Pancreas (tissue), 10 donors: ENCODE results near the gene VPS26C. TPM values are rescaled to one million over a fixed set of nuclear protein-coding genes. Genes with fewer than 3 reads are reported as not detected.
A peak's percentile ranks its signal among the peaks of the same experiment; 100 is the strongest.

Experiments used
- ATAC-seq, 4 donors: fragments of 200-7000 bp; cut with Tn5 transposase; one replicate each; pipeline versions ENCODE4 v1.8.0 to v1.9.1; 2020; ENCODE audit warnings: mild to moderate bottlenecking in 4 of 4, moderate library complexity in 4 of 4
- DNase-seq, 6 donors: peaks; one replicate each; pipeline ENCODE4 v3.0.0-alpha.2; 2020
- FAIRE-seq: peaks from 2 replicates; lab custom pipeline; 2012; peaks lifted over from hg19 to GRCh38; lab: Jason Lieb, UNC
- H3K27ac ChIP-seq, 4 donors: fragments of 200-600 bp; sonication (generic); 1 replicate in 3 of 4; 2 replicates in 1 of 4; pipeline versions ENCODE4 v1.5.0 to v1.8.0; 2020
- H3K27me3 ChIP-seq, 4 donors: fragments of 200-600 bp; one replicate each; pipeline ENCODE4 v1.8.0; 2021
- H3K36me3 ChIP-seq, 3 donors: fragments of 200-600 bp; sonication (generic) in 1 of 3; one replicate each; pipeline versions ENCODE4 v1.5.0 to v1.8.0; 2020 to 2021
- H3K4me1 ChIP-seq, 3 donors: fragments of 200-600 bp; one replicate each; pipeline ENCODE4 v1.8.0; 2021
- H3K4me3 ChIP-seq, 4 donors: fragments of 200-600 bp; sonication (generic) in 2 of 4; one replicate each; pipeline versions ENCODE4 v1.5.0 to v1.8.0; 2020 to 2021
- H3K9me3 ChIP-seq, 4 donors: fragments of 200-600 bp; one replicate each; pipeline ENCODE4 v1.8.0; 2021
- WGBS, 2 donors: extraction: QIAGEN DNeasy Blood & Tissue Kit; methylation state at CpG; one replicate each; pipeline ENCODE4 v1.1.7; 2013; 5-methylcytosine and 5-hydroxymethylcytosine counted together
- intact Hi-C, 3 donors: fragments of 100-400 bp; cut with DNase I; formaldehyde crosslinking; loops; one replicate each; pipeline versions ENCODE4 v1.11.1 to v1.14.2; 2022
- polyA plus RNA-seq, 2 donors: library from polyadenylated mRNA; stranded (reverse); fragments of 200-250 nt; gene quantifications; one replicate each; pipeline ENCODE4 v1.2.3, GENCODE V29; 2013
- total RNA-seq, 6 donors: library from RNA; stranded (reverse); fragmentation: NEBNext Ultra II Directional in 4 of 6; extraction: Animal tissue kit (Norgen Biotek cat#: 25700) in 4 of 6; gene quantifications; one replicate each; pipeline versions ENCODE4 v1.2.1 to v1.2.4, GENCODE V29; 2021 to 2023
- TF ChIP-seq, protein P1 (sequence below), 4 donors: fragments of 200-600 bp; sonication (generic) in 3 of 4; IDR thresholded peaks; one replicate each; pipeline versions ENCODE4 v1.5.0 to v1.8.0; 2021; ENCODE audit warnings: antibody characterized with exemption in 4 of 4
- donor health status: healthy with polysubstance abuse.
- donor health status: DM: no; HTN: no; CAD: no; lungs with moderate emphysema.
- donor health status: DM: no; HTN: no; CAD: no.
- donor health status: control.
- donor health status: control.
- donor health status: Bipolar disorder and iron deficiency.
- donor health status: DM: yes; HTN: yes; CAD: no.
- donor health status: DM: no; HTN: no; CAD: no.
- donor health status: DM: no; HTN: no; CAD: no.
- donor health status: DM: yes; HTN: yes; CAD: no.

The VPS26C gene
- total and polyA plus RNA-seq, 8 donors = 8.5 to 29.9 (median 21.0) TPM

DNA sequence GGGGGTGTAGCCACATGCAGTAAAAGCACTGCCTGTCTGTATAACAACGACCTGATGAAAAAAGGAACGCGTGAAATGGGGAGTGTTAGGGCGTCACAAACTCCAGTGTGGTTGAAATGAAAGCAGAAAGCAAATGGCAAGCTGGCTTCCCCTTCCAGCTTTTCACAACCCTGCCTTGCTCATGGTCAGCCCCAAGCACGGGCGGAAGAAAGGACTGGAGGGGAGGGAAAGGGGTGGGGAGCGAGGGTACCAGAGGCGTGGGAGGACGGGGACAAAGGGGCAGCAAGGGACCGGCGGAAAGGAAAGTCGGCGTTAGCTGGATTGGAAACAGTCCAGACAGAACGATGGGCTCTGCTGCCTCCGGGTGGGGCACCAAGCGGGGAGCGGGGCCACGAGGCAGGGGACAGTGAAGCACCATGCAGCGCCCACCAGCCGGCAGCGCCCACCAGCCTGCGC is 9.6 kb downstream of the VPS26C start:
- H3K9me3 ChIP-seq = no peaks in the 10 kb centered on the region
- peaks cover 0 to 10% (median 6%) of the 10 kb centered on the region in 3 donors for H3K4me1 ChIP-seq
- H3K27ac ChIP-seq = peak overlapping the region in 2 of 4 donors; percentile 57 to 60
- no peaks in the 10 kb centered on the region for H3K27me3 ChIP-seq
- DNase-seq = peak in 2 of 6 donors; percentile 20 to 26
- peak; percentile 15 to 56 (median 38) for ATAC-seq
- no peak for FAIRE-seq
- intact Hi-C loops = no loop called here
- no peaks in the 10 kb centered on the region for H3K36me3 ChIP-seq
- 3 to 4% methylated on average over 19 to 22 of the region's 22 CpGs for WGBS, 2 donors
- H3K4me3 ChIP-seq = peak overlapping the region; percentile 4 to 57 (median 28)
- TF ChIP-seq, protein P1, sequence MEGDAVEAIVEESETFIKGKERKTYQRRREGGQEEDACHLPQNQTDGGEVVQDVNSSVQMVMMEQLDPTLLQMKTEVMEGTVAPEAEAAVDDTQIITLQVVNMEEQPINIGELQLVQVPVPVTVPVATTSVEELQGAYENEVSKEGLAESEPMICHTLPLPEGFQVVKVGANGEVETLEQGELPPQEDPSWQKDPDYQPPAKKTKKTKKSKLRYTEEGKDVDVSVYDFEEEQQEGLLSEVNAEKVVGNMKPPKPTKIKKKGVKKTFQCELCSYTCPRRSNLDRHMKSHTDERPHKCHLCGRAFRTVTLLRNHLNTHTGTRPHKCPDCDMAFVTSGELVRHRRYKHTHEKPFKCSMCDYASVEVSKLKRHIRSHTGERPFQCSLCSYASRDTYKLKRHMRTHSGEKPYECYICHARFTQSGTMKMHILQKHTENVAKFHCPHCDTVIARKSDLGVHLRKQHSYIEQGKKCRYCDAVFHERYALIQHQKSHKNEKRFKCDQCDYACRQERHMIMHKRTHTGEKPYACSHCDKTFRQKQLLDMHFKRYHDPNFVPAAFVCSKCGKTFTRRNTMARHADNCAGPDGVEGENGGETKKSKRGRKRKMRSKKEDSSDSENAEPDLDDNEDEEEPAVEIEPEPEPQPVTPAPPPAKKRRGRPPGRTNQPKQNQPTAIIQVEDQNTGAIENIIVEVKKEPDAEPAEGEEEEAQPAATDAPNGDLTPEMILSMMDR (IDR thresholded peaks at IDR 0.05) = no peak

GRCh38 chr21:37253991-37254390 is 13.1 kb downstream of the VPS26C start:
- H3K36me3 ChIP-seq = no peaks in the 10 kb centered on the region
- ATAC-seq = no peak
- intact Hi-C loops = no loop called here
- no peak overlapping the region for H3K27ac ChIP-seq
- TF ChIP-seq, protein P1 (IDR thresholded peaks at IDR 0.05) = no peak
- H3K4me3 ChIP-seq = no peak overlapping the region
- H3K27me3 ChIP-seq = no peaks in the 10 kb centered on the region
- FAIRE-seq = no peak
- H3K4me1 ChIP-seq = peaks cover 0 to 7% (median 4%) of the 10 kb centered on the region in 3 donors
- no peaks in the 10 kb centered on the region for H3K9me3 ChIP-seq
- no peak for DNase-seq
- WGBS, 2 donors = 83 to 86% methylated on average over 6 of the region's 6 CpGs

- no peaks in the 10 kb centered on the region for H3K27me3 ChIP-seq
- no peaks in the 10 kb centered on the region for H3K4me1 ChIP-seq
- H3K4me3 ChIP-seq = no peak overlapping the region
- H3K36me3 ChIP-seq = no peaks in the 10 kb centered on the region
- DNase-seq = no peak
- H3K9me3 ChIP-seq = no peaks in the 10 kb centered on the region
- no peak for ATAC-seq
- whole genome bisulfite sequencing, 2 donors = 85 to 87% methylated on average over 2 of the region's 2 CpGs
- TF ChIP-seq, protein P1 (IDR thresholded peaks at IDR 0.05) = no peak
- no peak for FAIRE-seq
- intact Hi-C loops = no loop called here
- no peak overlapping the region for H3K27ac ChIP-seq
Observed at GRCh38 chr21:37251294-37251634, 15.9 kb downstream of the VPS26C start.

DNA sequence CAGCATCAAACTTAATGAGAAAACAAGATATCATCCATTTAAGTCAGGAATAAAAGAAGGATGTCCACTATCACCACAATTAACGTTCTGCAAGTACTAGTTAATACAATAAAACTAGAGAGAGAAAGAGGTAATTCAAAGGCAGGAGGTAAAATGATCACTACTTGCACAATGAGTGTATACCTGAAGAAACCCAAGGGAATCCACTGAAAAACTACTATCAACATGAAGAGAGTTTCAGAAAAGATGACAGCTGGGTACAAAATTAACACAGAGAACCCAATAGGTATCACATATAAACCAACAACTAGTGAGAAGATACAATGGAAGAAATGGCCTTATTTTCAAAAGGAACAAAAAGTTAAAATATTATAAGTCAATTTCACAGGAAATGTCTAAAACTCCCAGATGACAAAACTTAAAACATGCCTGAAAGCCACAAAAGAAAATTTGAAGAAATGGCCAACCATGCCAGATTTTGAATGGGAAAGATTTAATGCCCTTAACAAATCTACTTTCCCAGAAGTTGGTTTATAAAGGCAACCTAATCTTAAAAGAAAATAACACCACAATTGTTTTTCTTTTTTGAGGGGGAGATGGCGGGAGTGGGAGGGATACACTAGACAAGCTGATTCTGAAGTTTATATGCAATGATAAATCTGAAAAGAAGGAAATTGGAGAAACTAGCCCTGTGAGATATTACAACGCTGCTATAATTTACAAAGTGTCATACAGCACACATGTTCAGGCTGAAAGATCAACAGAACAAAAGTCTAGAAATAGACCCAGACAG is 17.8 kb downstream of the VPS26C start:
- no peak for FAIRE-seq
- no peaks in the 10 kb centered on the region for H3K4me1 ChIP-seq
- TF ChIP-seq, protein P1 (IDR thresholded peaks at IDR 0.05) = no peak
- H3K27ac ChIP-seq = no peak overlapping the region
- DNase-seq = no peak
- H3K36me3 ChIP-seq = no peaks in the 10 kb centered on the region
- no peak overlapping the region for H3K4me3 ChIP-seq
- H3K27me3 ChIP-seq = no peaks in the 10 kb centered on the region
- no peaks in the 10 kb centered on the region for H3K9me3 ChIP-seq
- intact Hi-C loops = no loop called here
- ATAC-seq = no peak
- 78% methylated on average over 3 of the region's 3 CpGs for WGBS, 2 donors

GRCh38 chr21:37248298-37248697 is 18.8 kb downstream of the VPS26C start:
- Histone ChIP-seq H3K4me3 (no peak overlapping the region), H3K9me3 (no peaks in the 10 kb centered on the region), H3K4me1 (no peaks in the 10 kb centered on the region), H3K36me3 (no peaks in the 10 kb centered on the region), H3K27me3 (no peaks in the 10 kb centered on the region), H3K27ac (no peak overlapping the region)
- ATAC-seq (no peak), DNase-seq (no peak), FAIRE-seq (no peak)
- intact Hi-C loops = no loop called here
- TF ChIP-seq, protein P1 (IDR thresholded peaks at IDR 0.05) = no peak
- WGBS, 2 donors = 75 to 84% methylated on average over 1 of the region's 1 CpG
